Panc1 (cell line): ENCODE results near the gene CLSTN2.

ENCODE experiments used
- CTCF ChIP-seq: fragments of 450-650 bp; IDR thresholded peaks from 2 replicates; pipeline ENCODE4 v1.5.1; 2017; ENCODE audit warnings: mild to moderate bottlenecking
- POLR2AphosphoS5 ChIP-seq: IDR thresholded peaks from 2 replicates; pipeline ENCODE4 v1.6.1; 2012; ENCODE audit warnings: mild to moderate bottlenecking, low read depth, low read length, moderate library complexity
- REST ChIP-seq, 2 experiments: IDR thresholded peaks; 2 replicates each; pipeline ENCODE4 v1.6.1; 2011 to 2012; ENCODE audit warnings: low read depth in 2 of 2, control low read depth in 1 of 2, low read length in 1 of 2, mild to moderate bottlenecking in 1 of 2, moderate library complexity in 1 of 2; ENCODE audit not compliant: insufficient read depth in 1 of 2
- TCF7L2 ChIP-seq: IDR thresholded peaks from 2 replicates; pipeline ENCODE4 v1.6.1; 2011; ENCODE audit warnings: mild to moderate bottlenecking, low read depth, low read length, inconsistent platforms

GRCh38 chr3:140433431-140433830, 498.4 kb downstream of the CLSTN2 start:
- TF ChIP-seq CTCF: no peak
- no peak for TF ChIP-seq REST (IDR thresholded peaks at IDR 0.05; ENCODE audit: insufficient read depth in 1 of 2, low read depth in 2 of 2, low read length in 1 of 2)
- no peak for TF ChIP-seq POLR2AphosphoS5
- no peak for TF ChIP-seq TCF7L2
